ENCODE data around the gene FSTL4.

GRCh38 chr5:133251296-133252132 lies 360.8 kb downstream of the FSTL4 start:
- TF ChIP-seq, protein P1, sequence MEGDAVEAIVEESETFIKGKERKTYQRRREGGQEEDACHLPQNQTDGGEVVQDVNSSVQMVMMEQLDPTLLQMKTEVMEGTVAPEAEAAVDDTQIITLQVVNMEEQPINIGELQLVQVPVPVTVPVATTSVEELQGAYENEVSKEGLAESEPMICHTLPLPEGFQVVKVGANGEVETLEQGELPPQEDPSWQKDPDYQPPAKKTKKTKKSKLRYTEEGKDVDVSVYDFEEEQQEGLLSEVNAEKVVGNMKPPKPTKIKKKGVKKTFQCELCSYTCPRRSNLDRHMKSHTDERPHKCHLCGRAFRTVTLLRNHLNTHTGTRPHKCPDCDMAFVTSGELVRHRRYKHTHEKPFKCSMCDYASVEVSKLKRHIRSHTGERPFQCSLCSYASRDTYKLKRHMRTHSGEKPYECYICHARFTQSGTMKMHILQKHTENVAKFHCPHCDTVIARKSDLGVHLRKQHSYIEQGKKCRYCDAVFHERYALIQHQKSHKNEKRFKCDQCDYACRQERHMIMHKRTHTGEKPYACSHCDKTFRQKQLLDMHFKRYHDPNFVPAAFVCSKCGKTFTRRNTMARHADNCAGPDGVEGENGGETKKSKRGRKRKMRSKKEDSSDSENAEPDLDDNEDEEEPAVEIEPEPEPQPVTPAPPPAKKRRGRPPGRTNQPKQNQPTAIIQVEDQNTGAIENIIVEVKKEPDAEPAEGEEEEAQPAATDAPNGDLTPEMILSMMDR (IDR thresholded peaks at IDR 0.05) = no peak
- TF ChIP-seq POLR2A (IDR thresholded peaks at IDR 0.05) = no peak

Data from uterus (tissue), 2 donors.